K562 (cell line): ENCODE data around the gene DIAPH3. TPM values are rescaled to one million over a fixed set of nuclear protein-coding genes. Genes with fewer than 3 reads are reported as not detected.

Source experiments
- ATAC-seq: fragments of 200-7000 bp; cut with Tn5 transposase; 3 replicates; pipeline ENCODE4 v1.9.1; 2020; ENCODE audit warnings: moderate library complexity
- BruUV-seq: library from RNA; stranded (reverse); fragments of 400-500 nt; replicated peaks from 2 replicates; lab custom pipeline; 2021; lab: Mats Ljungman, UMichigan
- CTCF ChIA-PET: fragments of 300-600 bp; formaldehyde crosslinking; extraction: SDS; loops from one replicate; lab custom pipeline; 2021; ENCODE audit warnings: low intra/inter-chr PET ratio; lab: Yijun Ruan, JAX
- POLR2A ChIA-PET: fragments of 300-600, 350-650 bp; sonication (Branson Sonifier 250); formaldehyde crosslinking; extraction: SDS; loops from one replicate; lab custom pipeline; 2021; ENCODE audit warnings: antibody characterized with exemption, inconsistent platforms; lab: Yijun Ruan, JAX
- DNase-seq, 4 experiments: peaks; one replicate each; pipeline versions ENCODE4 v3.0.0 to v3.0.0-alpha.2; 2011 to 2018; ENCODE audit warnings: low spot score in 3 of 4, mixed read lengths in 3 of 4; ENCODE audit errors: extremely low read depth in 1 of 4
- FAIRE-seq: peaks from 2 replicates; lab custom pipeline; 2011; peaks lifted over from hg19 to GRCh38; lab: Jason Lieb, UNC
- H2AFZ ChIP-seq: 2 replicates; pipeline ENCODE4 v1.6.0; 2011; ENCODE audit warnings: low read depth, low read length, control low read depth, inconsistent platforms
- H3K27ac ChIP-seq: fragments of 200-600 bp; 3 replicates; pipeline ENCODE4 v1.8.0; 2011; ENCODE audit warnings: low read depth, mild to moderate bottlenecking, control low read depth, inconsistent platforms, low read length, moderate library complexity, mixed read lengths; ENCODE audit errors: extremely low read depth
- H3K27me3 ChIP-seq, 2 experiments: fragments of 300-600 bp in 1 of 2; 2 replicates in 1 of 2; 3 replicates in 1 of 2; pipeline versions ENCODE4 v1.6.0 to v1.8.0; 2011; ENCODE audit warnings: inconsistent platforms in 2 of 2, low read length in 2 of 2, mild to moderate bottlenecking in 1 of 2, mixed read lengths in 1 of 2, moderate library complexity in 1 of 2; ENCODE audit not compliant: control insufficient read depth in 2 of 2, insufficient read depth in 2 of 2
- H3K36me3 ChIP-seq: fragments of 300-600 bp; 3 replicates; pipeline ENCODE4 v1.8.0; 2011; ENCODE audit warnings: mild to moderate bottlenecking, low read length, inconsistent platforms; ENCODE audit not compliant: control insufficient read depth, insufficient read depth
- H3K4me1 ChIP-seq, 2 experiments: fragments of 200-600 bp in 1 of 2; replicated peaks in 1 of 2; 2 replicates in 1 of 2; 3 replicates in 1 of 2; pipeline versions ENCODE4 v1.5.1 to v1.8.0; 2011; ENCODE audit warnings: inconsistent platforms in 2 of 2, low read length in 2 of 2, mild to moderate bottlenecking in 1 of 2, mixed read lengths in 1 of 2, moderate library complexity in 1 of 2; ENCODE audit not compliant: control insufficient read depth in 2 of 2, insufficient read depth in 2 of 2
- H3K4me2 ChIP-seq: 2 replicates; pipeline ENCODE4 v1.6.1; 2011; ENCODE audit warnings: low read length, control low read depth, inconsistent platforms, mixed read lengths; ENCODE audit not compliant: insufficient read depth
- H3K4me3 ChIP-seq: fragments of 200-600 bp; sonication (generic), shearing (Covaris generic); 2 replicates; pipeline ENCODE4 v1.5.1; 2016; ENCODE audit warnings: control low read depth, inconsistent platforms
- H3K79me2 ChIP-seq: fragments of 200-600 bp; 3 replicates; pipeline ENCODE4 v1.8.0; 2011; ENCODE audit warnings: low read length, inconsistent platforms; ENCODE audit not compliant: control insufficient read depth, insufficient read depth
- H3K9ac ChIP-seq, 2 experiments: 2 replicates each; pipeline versions ENCODE4 v1.6.0 to v1.6.1; 2011; ENCODE audit warnings: low read depth in 2 of 2, low read length in 2 of 2, control low read depth in 1 of 2, inconsistent platforms in 1 of 2, mild to moderate bottlenecking in 1 of 2, mixed read lengths in 1 of 2; ENCODE audit not compliant: insufficient read depth in 1 of 2
- H3K9me1 ChIP-seq: one replicate; pipeline ENCODE4 v1.6.0; 2011; ENCODE audit warnings: inconsistent platforms, mild to moderate bottlenecking, low read length, moderate library complexity; ENCODE audit not compliant: control insufficient read depth, insufficient read depth
- H3K9me3 ChIP-seq: replicated peaks from 2 replicates; pipeline ENCODE4 v1.5.1; 2011; ENCODE audit warnings: low read depth, low read length, inconsistent platforms; ENCODE audit not compliant: control insufficient read depth, insufficient read depth
- H4K20me1 ChIP-seq: replicated peaks from 2 replicates; pipeline ENCODE4 v1.6.1; 2011; ENCODE audit warnings: low read length, inconsistent platforms, mixed read lengths; ENCODE audit not compliant: control insufficient read depth, insufficient read depth
- E2F4 ChIP-seq: sonication (generic); formaldehyde crosslinking; IDR thresholded peaks from 2 replicates; pipeline ENCODE4 v1.8.0; 2022; ENCODE audit warnings: mild to moderate bottlenecking, low read depth, missing genetic modification reagents
- FOXO4 ChIP-seq: fragments of 450-650 bp; formaldehyde crosslinking; IDR thresholded peaks from 2 replicates; pipeline ENCODE4 v1.4.0; 2020; ENCODE audit warnings: mild to moderate bottlenecking, moderate library complexity
- MAFG ChIP-seq: fragments of 450-650 bp; conservative IDR thresholded peaks from 2 replicates; pipeline ENCODE4 v1.6.1; 2016; ENCODE audit warnings: missing genetic modification characterization, missing compliant biosample characterization
- ZNF589 ChIP-seq: fragments of 200-800 bp; sonication (Bioruptor generic); IDR thresholded peaks from 2 replicates; pipeline ENCODE4 v1.6.1; 2016; ENCODE audit warnings: low read depth, missing genetic modification characterization, missing compliant biosample characterization
- WGBS: fragments of 100-300 bp; shearing (Covaris generic); methylation state at CpG from one replicate; pipeline ENCODE4 v1.1.6; 2016; ENCODE audit warnings: low coverage, mixed read lengths; ENCODE audit not compliant: insufficient coverage; ENCODE audit errors: missing lambda C conversion rate; 5-methylcytosine and 5-hydroxymethylcytosine counted together
- in situ Hi-C: fragments of 300-500 bp; cut with MboI; formaldehyde crosslinking; loops from 4 replicates; pipeline ENCODE4 v1.15.0; 2018; ENCODE audit warnings: inconsistent platforms, mixed read lengths
- intact Hi-C: fragments of 100-400 bp; cut with micrococcal nuclease; formaldehyde crosslinking; loops from 2 replicates; pipeline ENCODE4 v1.14.2; 2022
- polyA plus RNA-seq, 8 experiments: library from polyadenylated mRNA; depleted of rRNA in 4 of 8; stranded (reverse) in 5 of 8; unstranded in 3 of 8; fragments of >200 nt; fragmentation: Nextera tagmentation in 2 of 8; fragmentation: Illumina TruSeq in 1 of 8; extraction: Ambion mirVana in 2 of 8; extraction: Trizol in 1 of 8; gene quantifications; 2 replicates each; pipeline versions ENCODE4 v1.2.1 to v1.2.3, GENCODE V29; 2011 to 2014; ENCODE audit warnings: inconsistent platforms in 1 of 8, missing spikeins in 1 of 8
- total RNA-seq, 7 experiments: library from RNA; depleted of rRNA in 6 of 7; stranded (reverse); fragments of >200 nt in 6 of 7; fragmentation: Illumina TruSeq in 2 of 7; extraction: Trizol in 2 of 7; gene quantifications; 2 replicates each; pipeline versions ENCODE4 v1.2.1 to v1.2.3, GENCODE V29; 2011 to 2021; ENCODE audit warnings: low replicate concordance in 1 of 7

DIAPH3 gene
- total and polyA plus RNA-seq, 9 of the 15 experiments (the other 6 are each of a cell fraction or from before 2014, with no cell fraction given), result 9.0 to 18.7 (median 14.7) TPM

GRCh38 chr13:60112771-60113170, 51.0 kb downstream of the DIAPH3 start:
- H3K27ac ChIP-seq, result no peak overlapping the region
- no peaks in the 10 kb centered on the region for H4K20me1 ChIP-seq
- FAIRE-seq (no peak), ATAC-seq (no peak), DNase-seq (no peak)
- no peak overlapping the region for H2AFZ ChIP-seq
- no peaks in the 10 kb centered on the region for H3K9me1 ChIP-seq
- no peak overlapping the region for H3K4me2 ChIP-seq
- H3K4me3 ChIP-seq, result no peak overlapping the region
- 100% methylated on average over 1 of the region's 1 CpG for WGBS
- intact Hi-C loops (no loop called here), in situ Hi-C loops (no loop called here)
- peaks cover 7% of the 10 kb centered on the region for H3K9me3 ChIP-seq
- peaks cover 18% of the 10 kb centered on the region; the same call in 1 of the 3 replicates for H3K36me3 ChIP-seq
- TF ChIP-seq MAFG (tag) (no peak), E2F4 (CRISPR knock-in tag) (no peak), FOXO4 (CRISPR knock-in tag) (no peak), ZNF589 (CRISPR knock-in tag) (no peak)
- H3K9ac ChIP-seq, result no peak overlapping the region
- H3K79me2 ChIP-seq, result no peaks in the 10 kb centered on the region
- H3K4me1 ChIP-seq, result peaks cover 0 to 6% of the 10 kb centered on the region in 2 experiments; a peak in 1 of 5 replicates
- H3K27me3 ChIP-seq, result no peaks in the 10 kb centered on the region
- POLR2A ChIA-PET, result interaction anchor here (1.0 kb wide), 1 partner anchor 41 kb away, joined by 3 read pairs; no protein-coding TSS in a partner anchor
- CTCF ChIA-PET, result no interaction called here
- BruUV-seq, result no TSS peak
